HCT116 (cell line): ENCODE data around the gene CLK3.
"Not testable (repeated sequence)": the region's sequence is repeated elsewhere in the genome, so short reads cannot be mapped to it uniquely, and the experiment has no call there.

Experiments used
- FOSL1 ChIP-seq: IDR thresholded peaks from 2 replicates; pipeline ENCODE4 v1.6.1; 2012; ENCODE audit warnings: low read depth
- JUND ChIP-seq: IDR thresholded peaks from 2 replicates; pipeline ENCODE4 v1.6.1; 2012
- POLR2A ChIP-seq: IDR thresholded peaks from 2 replicates; pipeline ENCODE4 v1.7.0; 2011; ENCODE audit warnings: borderline replicate concordance; ENCODE audit not compliant: insufficient read depth, insufficient read length; ENCODE audit errors: extremely low read depth
- POLR2AphosphoS5 ChIP-seq: IDR thresholded peaks from 2 replicates; pipeline ENCODE4 v1.6.1; 2011; ENCODE audit warnings: mild to moderate bottlenecking, low read depth, low read length, moderate library complexity
- SIN3A ChIP-seq: IDR thresholded peaks from 2 replicates; pipeline ENCODE4 v1.6.1; 2012; ENCODE audit warnings: low read depth
- SP1 ChIP-seq: IDR thresholded peaks from 2 replicates; pipeline ENCODE4 v1.6.1; 2012; ENCODE audit warnings: low read depth
- YY1 ChIP-seq: IDR thresholded peaks from 2 replicates; pipeline ENCODE4 v1.6.1; 2011; ENCODE audit warnings: low read length, low read depth, moderate library complexity, mild to moderate bottlenecking; ENCODE audit not compliant: insufficient replicate concordance; ENCODE audit errors: extremely low read depth
- ZFX ChIP-seq: fragments of 450-650 bp; IDR thresholded peaks from 2 replicates; pipeline ENCODE4 v1.6.1; 2017
- ZNF274 ChIP-seq: fragments of 200-500 bp; sonication (Bioruptor generic); IDR thresholded peaks from 2 replicates; pipeline ENCODE4 v1.6.1; 2014; ENCODE audit warnings: mild to moderate bottlenecking, low read depth, low read length, inconsistent platforms
- TF ChIP-seq, protein P1 (sequence below), 3 experiments: fragments of 200-600 bp in 1 of 3; sonication (generic) in 1 of 3; IDR thresholded peaks in 2 of 3; conservative IDR thresholded peaks in 1 of 3; 2 replicates each; pipeline ENCODE4 v1.5.1; 2012 to 2017; ENCODE audit warnings: low read depth in 2 of 3, low read length in 2 of 3, antibody characterized with exemption in 1 of 3, borderline replicate concordance in 1 of 3, control low read depth in 1 of 3, mild to moderate bottlenecking in 1 of 3, mixed read lengths in 1 of 3, mixed run types in 1 of 3, moderate library complexity in 1 of 3; ENCODE audit not compliant: insufficient read depth in 1 of 3
- TF ChIP-seq, protein P2 (sequence below): IDR thresholded peaks from 2 replicates; pipeline ENCODE4 v1.6.1; 2012
- TF ChIP-seq, protein P3 (sequence below): IDR thresholded peaks from 2 replicates; pipeline ENCODE4 v1.6.1; 2012; ENCODE audit warnings: low read depth
- TF ChIP-seq, protein P4 (sequence below): IDR thresholded peaks from 2 replicates; pipeline ENCODE4 v1.6.1; 2012

DNA sequence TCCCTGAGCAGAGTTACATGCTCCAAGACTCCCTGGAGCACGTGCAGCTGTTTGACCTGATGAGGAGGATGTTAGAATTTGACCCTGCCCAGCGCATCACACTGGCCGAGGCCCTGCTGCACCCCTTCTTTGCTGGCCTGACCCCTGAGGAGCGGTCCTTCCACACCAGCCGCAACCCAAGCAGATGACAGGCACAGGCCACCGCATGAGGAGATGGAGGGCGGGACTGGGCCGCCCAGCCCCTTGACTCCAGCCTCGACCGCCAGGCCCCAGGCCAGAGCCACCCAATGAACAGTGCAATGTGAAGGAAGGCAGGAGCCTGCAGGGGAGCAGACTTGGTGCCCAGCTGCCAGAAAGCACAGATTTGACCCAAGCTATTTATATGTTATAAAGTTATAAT is 14.1 kb downstream of the CLK3 start:
- TF ChIP-seq, protein P1, sequence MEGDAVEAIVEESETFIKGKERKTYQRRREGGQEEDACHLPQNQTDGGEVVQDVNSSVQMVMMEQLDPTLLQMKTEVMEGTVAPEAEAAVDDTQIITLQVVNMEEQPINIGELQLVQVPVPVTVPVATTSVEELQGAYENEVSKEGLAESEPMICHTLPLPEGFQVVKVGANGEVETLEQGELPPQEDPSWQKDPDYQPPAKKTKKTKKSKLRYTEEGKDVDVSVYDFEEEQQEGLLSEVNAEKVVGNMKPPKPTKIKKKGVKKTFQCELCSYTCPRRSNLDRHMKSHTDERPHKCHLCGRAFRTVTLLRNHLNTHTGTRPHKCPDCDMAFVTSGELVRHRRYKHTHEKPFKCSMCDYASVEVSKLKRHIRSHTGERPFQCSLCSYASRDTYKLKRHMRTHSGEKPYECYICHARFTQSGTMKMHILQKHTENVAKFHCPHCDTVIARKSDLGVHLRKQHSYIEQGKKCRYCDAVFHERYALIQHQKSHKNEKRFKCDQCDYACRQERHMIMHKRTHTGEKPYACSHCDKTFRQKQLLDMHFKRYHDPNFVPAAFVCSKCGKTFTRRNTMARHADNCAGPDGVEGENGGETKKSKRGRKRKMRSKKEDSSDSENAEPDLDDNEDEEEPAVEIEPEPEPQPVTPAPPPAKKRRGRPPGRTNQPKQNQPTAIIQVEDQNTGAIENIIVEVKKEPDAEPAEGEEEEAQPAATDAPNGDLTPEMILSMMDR (IDR thresholded peaks at IDR 0.05 in 2 of 3, conservative IDR thresholded peaks at IDR 0.05 in 1 of 3; ENCODE audit: borderline replicate concordance in 1 of 3, insufficient read depth in 1 of 3, low read depth in 2 of 3, low read length in 2 of 3), result not testable (repeated sequence)
- TF ChIP-seq POLR2AphosphoS5, POLR2A, ZFX, SP1, SIN3A, ZNF274, YY1, JUND, FOSL1: not testable (repeated sequence)
- TF ChIP-seq, protein P2, sequence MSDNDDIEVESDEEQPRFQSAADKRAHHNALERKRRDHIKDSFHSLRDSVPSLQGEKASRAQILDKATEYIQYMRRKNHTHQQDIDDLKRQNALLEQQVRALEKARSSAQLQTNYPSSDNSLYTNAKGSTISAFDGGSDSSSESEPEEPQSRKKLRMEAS, result not testable (repeated sequence)
- TF ChIP-seq, protein P3, sequence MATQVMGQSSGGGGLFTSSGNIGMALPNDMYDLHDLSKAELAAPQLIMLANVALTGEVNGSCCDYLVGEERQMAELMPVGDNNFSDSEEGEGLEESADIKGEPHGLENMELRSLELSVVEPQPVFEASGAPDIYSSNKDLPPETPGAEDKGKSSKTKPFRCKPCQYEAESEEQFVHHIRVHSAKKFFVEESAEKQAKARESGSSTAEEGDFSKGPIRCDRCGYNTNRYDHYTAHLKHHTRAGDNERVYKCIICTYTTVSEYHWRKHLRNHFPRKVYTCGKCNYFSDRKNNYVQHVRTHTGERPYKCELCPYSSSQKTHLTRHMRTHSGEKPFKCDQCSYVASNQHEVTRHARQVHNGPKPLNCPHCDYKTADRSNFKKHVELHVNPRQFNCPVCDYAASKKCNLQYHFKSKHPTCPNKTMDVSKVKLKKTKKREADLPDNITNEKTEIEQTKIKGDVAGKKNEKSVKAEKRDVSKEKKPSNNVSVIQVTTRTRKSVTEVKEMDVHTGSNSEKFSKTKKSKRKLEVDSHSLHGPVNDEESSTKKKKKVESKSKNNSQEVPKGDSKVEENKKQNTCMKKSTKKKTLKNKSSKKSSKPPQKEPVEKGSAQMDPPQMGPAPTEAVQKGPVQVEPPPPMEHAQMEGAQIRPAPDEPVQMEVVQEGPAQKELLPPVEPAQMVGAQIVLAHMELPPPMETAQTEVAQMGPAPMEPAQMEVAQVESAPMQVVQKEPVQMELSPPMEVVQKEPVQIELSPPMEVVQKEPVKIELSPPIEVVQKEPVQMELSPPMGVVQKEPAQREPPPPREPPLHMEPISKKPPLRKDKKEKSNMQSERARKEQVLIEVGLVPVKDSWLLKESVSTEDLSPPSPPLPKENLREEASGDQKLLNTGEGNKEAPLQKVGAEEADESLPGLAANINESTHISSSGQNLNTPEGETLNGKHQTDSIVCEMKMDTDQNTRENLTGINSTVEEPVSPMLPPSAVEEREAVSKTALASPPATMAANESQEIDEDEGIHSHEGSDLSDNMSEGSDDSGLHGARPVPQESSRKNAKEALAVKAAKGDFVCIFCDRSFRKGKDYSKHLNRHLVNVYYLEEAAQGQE, result not testable (repeated sequence)
- TF ChIP-seq, protein P4, sequence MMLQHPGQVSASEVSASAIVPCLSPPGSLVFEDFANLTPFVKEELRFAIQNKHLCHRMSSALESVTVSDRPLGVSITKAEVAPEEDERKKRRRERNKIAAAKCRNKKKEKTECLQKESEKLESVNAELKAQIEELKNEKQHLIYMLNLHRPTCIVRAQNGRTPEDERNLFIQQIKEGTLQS, result not testable (repeated sequence)
